ENCODE measurements around the gene ACTR3C.
A peak's percentile ranks its signal among the peaks of the same experiment; 100 is the strongest.

Gene ACTR3C

DNA sequence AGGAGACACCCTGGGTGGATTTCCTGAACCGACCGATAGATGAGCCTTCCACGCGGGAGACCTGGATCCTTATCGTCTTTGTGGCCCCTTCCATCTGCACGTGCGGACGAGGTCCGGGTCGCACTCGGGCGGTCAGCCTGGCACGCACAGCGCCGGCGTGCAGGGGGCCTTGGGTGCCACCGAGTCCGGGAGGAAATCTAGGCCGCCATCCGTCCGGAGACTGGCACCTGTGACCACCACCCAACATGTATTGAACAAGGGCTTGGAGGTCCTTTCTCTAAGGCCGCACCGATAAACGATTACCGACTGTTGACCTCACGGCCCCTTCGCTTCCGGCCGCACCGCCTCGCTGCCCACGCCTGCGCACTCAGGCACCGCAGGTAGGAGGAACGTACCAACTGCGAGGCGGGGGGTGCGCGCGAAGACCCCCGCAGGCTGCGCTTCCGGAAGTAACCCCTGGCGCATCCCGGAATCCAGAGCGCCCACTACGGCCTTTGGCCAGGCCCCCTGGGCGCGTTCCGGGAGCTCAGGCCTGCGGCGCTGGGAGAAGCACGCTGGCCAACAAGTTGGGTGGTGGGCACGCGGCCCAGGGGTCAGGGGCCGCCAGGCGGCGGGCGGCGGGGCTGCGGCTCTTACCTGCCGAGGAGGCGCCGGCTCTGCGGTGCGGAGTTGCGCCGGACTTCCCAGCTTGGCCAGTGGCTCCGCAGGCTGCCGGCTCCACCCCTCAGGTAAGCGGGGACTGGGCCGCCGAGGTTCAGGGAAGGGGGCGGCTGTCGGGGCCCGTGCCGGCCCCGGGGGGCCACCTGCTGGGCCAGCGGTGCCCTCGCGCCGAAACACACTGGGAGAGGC is at the start of gene ACTR3C, which contains the start of gene LRRC61:
ACTR3C (minus strand) TSS at position 713 of the 849 bp plus-strand sequence. CDS start 28,249 bp downstream, outside the sequence.
LRRC61 (plus strand) TSS at position 523 of the 849 bp plus-strand sequence. CDS start 13,507 bp downstream, outside the sequence.
- DNase-seq (ENCODE audit: low read depth in 1 of 2, low spot score in 1 of 2): peak; percentile 34 to 58
- in situ Hi-C loops (cut with HindIII; ENCODE audit: low pct_unique_long_range_greater_than_20kb, low sequenced_read_pairs): no loop called here
- no peak for TF ChIP-seq JUND (IDR thresholded peaks at IDR 0.05; ENCODE audit: low read depth)

DNA sequence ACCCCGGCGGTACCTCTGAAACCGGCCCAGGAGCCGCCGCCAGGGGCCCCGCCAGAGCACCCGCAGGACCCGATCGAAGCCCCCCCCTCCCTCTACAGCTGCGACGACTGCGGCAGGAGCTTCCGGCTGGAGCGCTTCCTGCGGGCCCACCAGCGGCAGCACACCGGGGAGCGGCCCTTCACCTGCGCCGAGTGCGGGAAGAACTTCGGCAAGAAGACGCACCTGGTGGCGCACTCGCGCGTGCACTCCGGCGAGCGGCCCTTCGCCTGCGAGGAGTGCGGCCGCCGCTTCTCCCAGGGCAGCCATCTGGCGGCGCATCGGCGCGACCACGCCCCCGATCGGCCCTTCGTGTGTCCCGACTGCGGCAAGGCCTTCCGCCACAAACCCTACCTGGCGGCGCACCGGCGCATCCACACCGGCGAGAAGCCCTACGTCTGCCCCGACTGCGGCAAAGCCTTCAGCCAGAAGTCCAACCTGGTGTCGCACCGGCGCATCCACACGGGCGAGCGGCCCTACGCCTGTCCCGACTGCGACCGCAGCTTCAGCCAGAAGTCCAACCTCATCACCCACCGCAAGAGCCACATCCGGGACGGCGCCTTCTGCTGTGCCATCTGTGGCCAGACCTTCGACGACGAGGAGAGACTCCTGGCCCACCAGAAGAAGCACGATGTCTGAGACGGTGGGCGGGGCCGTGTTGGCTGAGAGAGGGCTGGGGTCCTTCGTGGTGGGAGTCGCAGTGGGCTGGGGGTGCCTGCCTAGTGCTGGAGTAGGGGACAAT is 49.1 kb upstream of the ACTR3C start:
- TF ChIP-seq JUND (IDR thresholded peaks at IDR 0.05; ENCODE audit: low read depth): no peak
- in situ Hi-C loops (cut with HindIII; ENCODE audit: low pct_unique_long_range_greater_than_20kb, low sequenced_read_pairs): no loop called here

DNA sequence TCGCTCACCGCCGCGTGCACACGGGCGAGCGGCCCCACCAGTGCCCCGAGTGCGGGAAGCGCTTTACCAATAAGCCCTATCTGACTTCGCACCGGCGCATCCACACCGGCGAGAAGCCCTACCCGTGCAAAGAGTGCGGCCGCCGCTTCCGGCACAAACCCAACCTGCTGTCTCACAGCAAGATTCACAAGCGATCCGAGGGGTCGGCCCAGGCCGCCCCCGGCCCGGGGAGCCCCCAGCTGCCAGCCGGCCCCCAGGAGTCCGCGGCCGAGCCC is 48.6 kb upstream of the ACTR3C start:
- no peak for TF ChIP-seq JUND (IDR thresholded peaks at IDR 0.05; ENCODE audit: low read depth)
- no peak for DNase-seq (ENCODE audit: low read depth in 1 of 2, low spot score in 1 of 2)
- in situ Hi-C loops (cut with HindIII; ENCODE audit: low pct_unique_long_range_greater_than_20kb, low sequenced_read_pairs): no loop called here

More for the DNA sequence above, 49.1 kb upstream of the ACTR3C start:
- no peak for DNase-seq (ENCODE audit: low read depth in 1 of 2, low spot score in 1 of 2)

DNA sequence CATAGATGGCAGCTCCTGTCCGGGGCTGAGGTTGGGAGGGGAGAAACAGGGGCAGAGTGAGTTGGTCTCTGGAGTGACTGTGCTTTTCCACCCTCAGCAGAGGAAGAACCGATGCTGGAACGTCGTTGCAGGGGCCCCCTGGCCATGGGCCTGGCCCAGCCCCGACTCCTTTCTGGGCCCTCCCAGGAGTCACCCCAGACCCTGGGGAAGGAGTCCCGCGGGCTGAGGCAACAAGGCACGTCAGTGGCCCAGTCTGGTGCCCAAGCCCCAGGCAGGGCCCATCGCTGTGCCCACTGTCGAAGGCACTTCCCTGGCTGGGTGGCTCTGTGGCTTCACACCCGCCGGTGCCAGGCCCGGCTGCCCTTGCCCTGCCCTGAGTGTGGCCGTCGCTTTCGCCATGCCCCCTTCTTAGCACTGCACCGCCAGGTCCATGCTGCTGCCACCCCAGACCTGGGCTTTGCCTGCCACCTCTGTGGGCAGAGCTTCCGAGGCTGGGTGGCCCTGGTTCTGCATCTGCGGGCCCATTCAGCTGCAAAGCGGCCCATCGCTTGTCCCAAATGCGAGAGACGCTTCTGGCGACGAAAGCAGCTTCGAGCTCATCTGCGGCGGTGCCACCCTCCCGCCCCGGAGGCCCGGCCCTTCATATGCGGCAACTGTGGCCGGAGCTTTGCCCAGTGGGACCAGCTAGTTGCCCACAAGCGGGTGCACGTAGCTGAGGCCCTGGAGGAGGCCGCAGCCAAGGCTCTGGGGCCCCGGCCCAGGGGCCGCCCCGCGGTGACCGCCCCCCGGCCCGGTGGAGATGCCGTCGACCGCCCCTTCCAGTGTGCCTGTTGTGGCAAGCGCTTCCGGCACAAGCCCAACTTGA is 48.0 kb upstream of the ACTR3C start:
- TF ChIP-seq JUND (IDR thresholded peaks at IDR 0.05; ENCODE audit: low read depth): no peak
- DNase-seq (ENCODE audit: low read depth in 1 of 2, low spot score in 1 of 2): no peak
- in situ Hi-C loops (cut with HindIII; ENCODE audit: low pct_unique_long_range_greater_than_20kb, low sequenced_read_pairs): no loop called here

DNA sequence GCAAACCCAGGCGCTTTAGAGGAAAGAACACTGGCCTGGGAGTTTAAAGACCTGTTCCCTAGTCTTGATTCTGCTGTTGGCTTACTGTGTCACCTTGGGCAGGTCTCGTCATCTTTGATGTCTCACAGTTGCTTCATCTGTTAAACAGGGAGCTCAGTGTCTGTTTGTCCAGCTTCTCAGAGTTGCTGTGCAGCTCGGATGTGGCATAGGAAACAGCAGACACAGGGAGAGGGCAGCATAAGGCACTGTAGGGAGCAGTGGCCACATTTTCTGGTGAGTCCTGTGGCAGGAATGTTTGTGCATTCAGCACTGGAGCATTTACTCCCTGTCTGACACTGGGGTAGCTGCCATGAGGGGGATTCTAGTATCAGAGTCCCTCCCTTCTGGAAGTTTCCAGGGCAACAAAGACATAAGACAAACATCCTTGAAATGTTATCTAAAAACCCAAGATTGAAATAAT is 47.3 kb upstream of the ACTR3C start:
- no peak for TF ChIP-seq JUND (IDR thresholded peaks at IDR 0.05; ENCODE audit: low read depth)
- DNase-seq (ENCODE audit: low read depth in 1 of 2, low spot score in 1 of 2): no peak
- in situ Hi-C loops (cut with HindIII; ENCODE audit: low pct_unique_long_range_greater_than_20kb, low sequenced_read_pairs): no loop called here

DNA sequence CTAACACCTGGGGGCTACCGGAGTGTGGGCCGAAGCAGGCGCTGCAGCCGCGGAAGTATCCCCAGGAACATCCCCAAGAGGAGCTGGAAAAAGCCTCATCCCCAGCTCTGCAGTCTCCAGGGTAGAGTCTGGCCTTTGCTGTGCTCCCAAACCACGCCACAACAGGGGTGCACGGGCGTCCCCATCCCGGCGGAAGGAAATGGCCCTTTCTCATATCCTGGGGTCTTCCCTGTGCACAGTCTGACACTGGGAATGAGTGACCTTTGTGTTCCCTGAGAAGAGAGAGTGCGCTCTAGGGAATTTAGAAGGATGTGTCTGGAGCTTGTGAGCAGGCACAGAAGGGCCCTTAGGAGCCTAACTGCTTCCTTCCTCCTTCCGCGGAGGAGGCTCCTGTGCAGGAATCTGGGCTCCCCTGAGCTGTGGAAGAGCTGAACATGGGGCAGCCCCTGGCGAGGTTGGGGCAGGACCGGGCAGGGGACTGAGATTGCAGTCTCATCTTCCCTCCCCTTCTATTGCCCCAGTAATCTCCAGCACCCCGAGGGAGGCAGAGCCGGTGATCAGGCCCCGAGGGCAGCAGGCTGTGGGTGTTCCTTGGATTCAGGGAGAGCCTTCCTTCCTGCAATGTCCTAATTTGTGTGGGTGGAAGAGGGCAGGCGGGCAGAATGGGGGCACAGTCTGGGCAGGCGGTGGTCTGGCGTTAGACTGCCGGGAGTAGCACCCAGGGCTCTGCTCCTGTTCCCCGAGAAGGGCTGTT is 46.6 kb upstream of the ACTR3C start:
- in situ Hi-C loops (cut with HindIII; ENCODE audit: low pct_unique_long_range_greater_than_20kb, low sequenced_read_pairs): no loop called here
- TF ChIP-seq JUND (IDR thresholded peaks at IDR 0.05; ENCODE audit: low read depth): no peak
- DNase-seq (ENCODE audit: low read depth in 1 of 2, low spot score in 1 of 2): no peak

DNA sequence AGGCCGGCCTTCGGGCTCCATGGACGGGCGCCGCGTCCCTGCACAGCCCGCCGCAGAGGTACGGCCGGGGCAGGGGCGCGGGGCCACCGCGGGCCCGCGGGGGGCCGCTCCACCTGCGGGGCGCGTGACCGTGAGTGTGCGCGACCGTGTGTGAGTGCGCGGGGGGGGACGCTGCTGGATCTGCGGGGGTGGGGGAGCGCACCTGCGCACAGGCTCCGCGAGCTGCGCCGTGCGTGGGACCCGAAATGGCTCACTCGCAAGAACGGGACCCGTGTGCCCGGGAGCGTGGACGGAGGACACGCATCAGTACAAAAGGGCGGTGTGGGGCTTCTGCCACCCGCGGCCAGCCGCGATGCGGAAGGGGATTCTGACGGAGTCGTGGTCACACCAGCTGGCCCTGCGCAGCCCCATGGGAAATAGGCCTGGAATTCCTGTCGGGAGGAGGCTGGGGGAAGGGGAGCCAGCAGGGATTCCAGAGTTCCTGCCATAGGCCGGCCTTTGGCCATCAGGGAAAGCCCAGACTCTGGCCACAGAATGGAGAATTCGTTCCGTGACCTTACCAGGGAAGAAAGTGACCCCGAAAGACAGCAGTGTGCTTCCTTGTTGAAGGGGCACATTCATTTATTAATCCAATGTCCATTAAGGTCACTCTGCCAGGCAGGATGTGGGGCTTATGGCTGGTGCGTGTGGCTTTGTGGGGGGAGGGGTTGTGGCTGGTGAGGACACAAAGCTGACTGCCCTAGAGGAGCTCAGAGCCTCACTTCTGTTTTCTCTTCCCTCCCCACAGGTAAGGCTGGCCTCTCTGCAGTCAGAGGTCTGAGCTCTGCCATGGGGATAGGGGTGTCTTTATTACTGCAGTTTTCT is 45.8 kb upstream of the ACTR3C start:
- TF ChIP-seq JUND (IDR thresholded peaks at IDR 0.05; ENCODE audit: low read depth): no peak
- in situ Hi-C loops (cut with HindIII; ENCODE audit: low pct_unique_long_range_greater_than_20kb, low sequenced_read_pairs): no loop called here
- DNase-seq (ENCODE audit: low read depth in 1 of 2, low spot score in 1 of 2): peak; percentile 42 to 70

DNA sequence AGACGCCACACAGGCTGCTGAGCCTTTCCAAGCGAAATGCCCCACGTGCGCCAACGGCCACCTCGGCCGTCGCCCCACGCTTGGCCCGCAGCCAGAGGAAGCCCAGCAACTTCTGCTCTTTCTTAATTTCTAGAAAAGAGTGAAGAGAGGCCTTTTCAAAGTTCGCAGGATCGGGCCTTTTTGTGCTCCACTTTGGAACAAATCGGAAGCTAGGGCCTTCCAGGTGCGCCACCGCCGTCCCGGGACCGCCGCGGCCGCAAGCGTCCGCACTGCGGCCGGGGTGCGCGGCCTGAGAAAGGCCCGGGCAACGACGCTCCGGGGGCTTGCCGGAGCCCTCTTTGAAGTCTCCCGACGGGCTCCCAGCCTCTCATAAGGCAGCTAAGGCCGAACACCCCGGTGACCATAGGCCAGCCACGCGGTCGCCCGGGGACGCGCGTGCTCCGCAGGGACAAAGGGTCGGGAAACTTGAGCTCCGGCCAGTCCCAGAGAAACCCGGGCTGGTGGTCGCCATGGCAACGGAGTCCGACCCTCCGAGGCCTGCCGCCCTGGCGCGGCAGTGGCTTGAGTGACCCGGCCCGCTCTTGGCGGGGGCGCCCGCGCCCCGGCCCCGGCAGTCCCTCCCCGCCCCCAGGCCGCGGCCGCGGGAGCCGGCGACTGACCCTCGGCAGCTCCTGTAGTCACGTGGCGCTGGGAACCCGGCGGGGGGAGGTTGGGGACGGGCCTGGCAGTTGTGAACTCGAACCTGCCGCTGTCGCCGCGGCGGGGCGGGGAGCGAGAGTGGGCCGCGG is 44.9 kb upstream of the ACTR3C start, which contains the start of gene REPIN1:
REPIN1 (plus strand) TSS at position 727 of the 788 bp plus-strand sequence. CDS start 890 bp downstream, outside the sequence.
- peak; percentile 55 to 90 for DNase-seq (ENCODE audit: low read depth in 1 of 2, low spot score in 1 of 2)
- in situ Hi-C loops (cut with HindIII; ENCODE audit: low pct_unique_long_range_greater_than_20kb, low sequenced_read_pairs): no loop called here
- TF ChIP-seq JUND (IDR thresholded peaks at IDR 0.05; ENCODE audit: low read depth): no peak

DNA sequence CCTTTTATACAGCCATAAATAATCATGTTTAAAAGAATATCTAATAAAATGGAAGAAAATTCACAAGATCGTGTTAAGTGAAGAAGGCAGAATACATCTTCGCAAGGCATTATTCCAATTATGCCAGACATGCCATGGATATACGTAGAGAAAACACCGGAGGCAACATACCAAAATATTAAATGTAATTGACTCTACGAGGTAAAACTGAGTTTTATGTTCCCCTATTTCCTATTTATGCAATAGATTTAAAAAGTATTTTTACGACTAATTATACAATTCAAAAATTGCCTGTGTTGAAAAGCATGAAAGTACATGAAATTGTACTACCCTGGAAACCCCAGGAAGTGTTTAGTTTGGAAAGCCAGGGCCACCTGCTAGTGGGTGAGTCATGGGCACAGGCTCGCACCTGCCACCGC is 44.3 kb upstream of the ACTR3C start:
- in situ Hi-C loops (cut with HindIII; ENCODE audit: low pct_unique_long_range_greater_than_20kb, low sequenced_read_pairs): no loop called here
- no peak for TF ChIP-seq JUND (IDR thresholded peaks at IDR 0.05; ENCODE audit: low read depth)
- DNase-seq (ENCODE audit: low read depth in 1 of 2, low spot score in 1 of 2): peak in 1 of 2 experiments; percentile 66
